Fibroblast of lung (primary cell): ENCODE data around the gene FBLN2.

ENCODE experiments used
- EZH2 ChIP-seq: IDR thresholded peaks from 2 replicates; pipeline ENCODE4 v1.5.1; 2012; ENCODE audit warnings: low read length, control low read depth, mild to moderate bottlenecking; ENCODE audit errors: missing control alignments
- TF ChIP-seq, protein P1 (sequence below), 2 donors: IDR thresholded peaks in 1 of 2; conservative IDR thresholded peaks in 1 of 2; 1 replicate in 1 of 2; 2 replicates in 1 of 2; pipeline ENCODE4 v1.5.1; 2011 to 2012; ENCODE audit warnings: low read length in 2 of 2, control low read depth in 1 of 2, inconsistent platforms in 1 of 2, low read depth in 1 of 2, mild to moderate bottlenecking in 1 of 2

DNA sequence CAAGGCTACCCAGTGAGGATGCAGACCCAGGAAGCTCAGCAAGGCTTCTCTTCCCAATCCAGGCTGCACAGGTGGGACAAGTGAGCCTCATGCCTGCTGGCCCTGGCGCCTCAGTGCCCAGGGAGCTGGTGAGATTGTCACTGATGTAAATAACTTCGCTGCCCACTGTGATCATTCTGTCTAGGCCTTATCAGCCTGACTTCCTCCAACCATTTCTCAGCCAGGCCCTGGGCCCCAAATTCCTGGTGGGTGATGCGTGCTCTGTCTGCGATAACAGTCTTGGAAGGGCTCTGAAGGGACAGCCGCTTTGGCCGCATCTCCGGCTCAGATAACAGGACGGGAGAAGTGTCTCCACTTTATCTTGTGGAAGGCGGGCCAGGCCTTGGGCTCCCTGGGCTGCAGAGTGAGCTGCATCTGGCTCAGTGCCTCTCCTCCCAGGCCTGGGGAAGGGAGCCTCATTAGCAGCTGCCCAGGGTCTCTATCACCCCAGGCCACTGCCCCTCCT, 2.2 kb upstream of the FBLN2 start:
- TF ChIP-seq, protein P1, sequence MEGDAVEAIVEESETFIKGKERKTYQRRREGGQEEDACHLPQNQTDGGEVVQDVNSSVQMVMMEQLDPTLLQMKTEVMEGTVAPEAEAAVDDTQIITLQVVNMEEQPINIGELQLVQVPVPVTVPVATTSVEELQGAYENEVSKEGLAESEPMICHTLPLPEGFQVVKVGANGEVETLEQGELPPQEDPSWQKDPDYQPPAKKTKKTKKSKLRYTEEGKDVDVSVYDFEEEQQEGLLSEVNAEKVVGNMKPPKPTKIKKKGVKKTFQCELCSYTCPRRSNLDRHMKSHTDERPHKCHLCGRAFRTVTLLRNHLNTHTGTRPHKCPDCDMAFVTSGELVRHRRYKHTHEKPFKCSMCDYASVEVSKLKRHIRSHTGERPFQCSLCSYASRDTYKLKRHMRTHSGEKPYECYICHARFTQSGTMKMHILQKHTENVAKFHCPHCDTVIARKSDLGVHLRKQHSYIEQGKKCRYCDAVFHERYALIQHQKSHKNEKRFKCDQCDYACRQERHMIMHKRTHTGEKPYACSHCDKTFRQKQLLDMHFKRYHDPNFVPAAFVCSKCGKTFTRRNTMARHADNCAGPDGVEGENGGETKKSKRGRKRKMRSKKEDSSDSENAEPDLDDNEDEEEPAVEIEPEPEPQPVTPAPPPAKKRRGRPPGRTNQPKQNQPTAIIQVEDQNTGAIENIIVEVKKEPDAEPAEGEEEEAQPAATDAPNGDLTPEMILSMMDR (conservative IDR thresholded peaks at IDR 0.05 in 1 of 2, IDR thresholded peaks at IDR 0.05 in 1 of 2; ENCODE audit: low read depth in 1 of 2, low read length in 2 of 2) = no peak
- TF ChIP-seq EZH2 = no peak
